Gastroesophageal sphincter (tissue), 3 donors: ENCODE results near the gene STK32C.

Source experiments
- EP300 ChIP-seq: sonication (generic); formaldehyde crosslinking; IDR thresholded peaks from one replicate; pipeline ENCODE4 v1.6.1; 2017; ENCODE audit warnings: antibody characterized with exemption, mild to moderate bottlenecking
- POLR2AphosphoS5 ChIP-seq: sonication (generic); formaldehyde crosslinking; IDR thresholded peaks from one replicate; pipeline ENCODE4 v1.6.1; 2017; ENCODE audit warnings: antibody characterized with exemption
- TF ChIP-seq, protein P1 (sequence below), 4 experiments: fragments of 200-600 bp in 2 of 4; fragments of 450-650 bp in 2 of 4; sonication (generic) in 1 of 4; IDR thresholded peaks; one replicate each; pipeline ENCODE4 v1.5.1; 2017 to 2019; ENCODE audit warnings: antibody characterized with exemption in 4 of 4, mild to moderate bottlenecking in 2 of 4, moderate library complexity in 2 of 4

- TF ChIP-seq, protein P1, sequence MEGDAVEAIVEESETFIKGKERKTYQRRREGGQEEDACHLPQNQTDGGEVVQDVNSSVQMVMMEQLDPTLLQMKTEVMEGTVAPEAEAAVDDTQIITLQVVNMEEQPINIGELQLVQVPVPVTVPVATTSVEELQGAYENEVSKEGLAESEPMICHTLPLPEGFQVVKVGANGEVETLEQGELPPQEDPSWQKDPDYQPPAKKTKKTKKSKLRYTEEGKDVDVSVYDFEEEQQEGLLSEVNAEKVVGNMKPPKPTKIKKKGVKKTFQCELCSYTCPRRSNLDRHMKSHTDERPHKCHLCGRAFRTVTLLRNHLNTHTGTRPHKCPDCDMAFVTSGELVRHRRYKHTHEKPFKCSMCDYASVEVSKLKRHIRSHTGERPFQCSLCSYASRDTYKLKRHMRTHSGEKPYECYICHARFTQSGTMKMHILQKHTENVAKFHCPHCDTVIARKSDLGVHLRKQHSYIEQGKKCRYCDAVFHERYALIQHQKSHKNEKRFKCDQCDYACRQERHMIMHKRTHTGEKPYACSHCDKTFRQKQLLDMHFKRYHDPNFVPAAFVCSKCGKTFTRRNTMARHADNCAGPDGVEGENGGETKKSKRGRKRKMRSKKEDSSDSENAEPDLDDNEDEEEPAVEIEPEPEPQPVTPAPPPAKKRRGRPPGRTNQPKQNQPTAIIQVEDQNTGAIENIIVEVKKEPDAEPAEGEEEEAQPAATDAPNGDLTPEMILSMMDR (IDR thresholded peaks at IDR 0.05): no peak
- no peak for TF ChIP-seq POLR2AphosphoS5
- TF ChIP-seq EP300: no peak
These were observed 77.8 kb downstream of the STK32C start for GRCh38 chr10:132229834-132230556.
